Trophoblast cell (in vitro differentiated cells and primary cell): ENCODE measurements around the gene MMP3.

Experiments
- DNase-seq, 2 donors: peaks; one replicate each; pipeline ENCODE4 v3.0.0-alpha.2; 2016
- H2AFZ ChIP-seq: 2 replicates; pipeline ENCODE4 v1.6.1; 2013; ENCODE audit warnings: low read length, moderate library complexity, mild to moderate bottlenecking; ENCODE audit not compliant: insufficient read depth, poor library complexity
- H2AK5ac ChIP-seq: 2 replicates; pipeline ENCODE4 v1.6.1; 2013; ENCODE audit warnings: mild to moderate bottlenecking, low read length
- H2BK120ac ChIP-seq: 2 replicates; pipeline ENCODE4 v1.6.1; 2013; ENCODE audit warnings: low read length, mild to moderate bottlenecking, moderate library complexity; ENCODE audit not compliant: insufficient read depth, poor library complexity
- H2BK12ac ChIP-seq: 2 replicates; pipeline ENCODE4 v1.6.1; 2013; ENCODE audit warnings: mild to moderate bottlenecking, low read length, moderate library complexity
- H2BK5ac ChIP-seq: 2 replicates; pipeline ENCODE4 v1.6.1; 2013; ENCODE audit warnings: low read length, low read depth, moderate library complexity, mild to moderate bottlenecking; ENCODE audit not compliant: poor library complexity
- H3K14ac ChIP-seq: 2 replicates; pipeline ENCODE4 v1.6.1; 2013; ENCODE audit warnings: mild to moderate bottlenecking, low read length
- H3K18ac ChIP-seq: 2 replicates; pipeline ENCODE4 v1.6.1; 2013; ENCODE audit warnings: mild to moderate bottlenecking, low read length
- H3K23ac ChIP-seq: 2 replicates; pipeline ENCODE4 v1.6.1; 2013; ENCODE audit warnings: low read length
- H3K27ac ChIP-seq: 2 replicates; pipeline ENCODE4 v1.5.1; 2013; ENCODE audit warnings: low read depth, mild to moderate bottlenecking, inconsistent platforms, low read length, moderate library complexity
- H3K27me3 ChIP-seq: 2 replicates; pipeline ENCODE4 v1.6.1; 2013; ENCODE audit warnings: inconsistent platforms, mild to moderate bottlenecking, low read length, moderate library complexity; ENCODE audit not compliant: insufficient read depth
- H3K36me3 ChIP-seq, 2 experiments: 1 replicate in 1 of 2; 2 replicates in 1 of 2; pipeline ENCODE4 v1.6.1; 2013; ENCODE audit warnings: low read length in 2 of 2, mild to moderate bottlenecking in 2 of 2, moderate library complexity in 1 of 2; ENCODE audit not compliant: insufficient read depth in 2 of 2, control insufficient read depth in 1 of 2
- H3K4ac ChIP-seq: 2 replicates; pipeline ENCODE4 v1.6.1; 2013; ENCODE audit warnings: low read depth, mild to moderate bottlenecking, low read length, moderate library complexity
- H3K4me1 ChIP-seq, 2 experiments: 1 replicate in 1 of 2; 2 replicates in 1 of 2; pipeline ENCODE4 v1.6.1; 2013; ENCODE audit warnings: low read length in 2 of 2, mild to moderate bottlenecking in 2 of 2, moderate library complexity in 1 of 2; ENCODE audit not compliant: insufficient read depth in 2 of 2, control insufficient read depth in 1 of 2
- H3K4me2 ChIP-seq: 2 replicates; pipeline ENCODE4 v1.6.1; 2013; ENCODE audit warnings: inconsistent platforms, mild to moderate bottlenecking, low read length, moderate library complexity
- H3K4me3 ChIP-seq: 2 replicates; pipeline ENCODE4 v1.5.1; 2013; ENCODE audit warnings: mild to moderate bottlenecking, low read depth, low read length, inconsistent platforms
- H3K79me1 ChIP-seq: one replicate; pipeline ENCODE4 v1.6.1; 2013; ENCODE audit warnings: low read length
- H3K79me2 ChIP-seq: 2 replicates; pipeline ENCODE4 v1.6.1; 2013; ENCODE audit warnings: low read length, mild to moderate bottlenecking; ENCODE audit not compliant: control insufficient read depth, insufficient read depth, poor library complexity
- H3K9ac ChIP-seq: 2 replicates; pipeline ENCODE4 v1.6.1; 2013; ENCODE audit warnings: mild to moderate bottlenecking, low read length
- H3K9me3 ChIP-seq: 2 replicates; pipeline ENCODE4 v1.6.1; 2013; ENCODE audit warnings: low read depth, mild to moderate bottlenecking, control low read depth, inconsistent platforms, low read length; ENCODE audit not compliant: insufficient read depth
- H4K12ac ChIP-seq: 2 replicates; pipeline ENCODE4 v1.6.1; 2013; ENCODE audit warnings: low read depth, mild to moderate bottlenecking, low read length, moderate library complexity
- H4K8ac ChIP-seq: 2 replicates; pipeline ENCODE4 v1.6.1; 2013; ENCODE audit warnings: low read depth, mild to moderate bottlenecking, low read length, moderate library complexity
- H4K91ac ChIP-seq: one replicate; pipeline ENCODE4 v1.6.1; 2013; ENCODE audit warnings: low read depth, mild to moderate bottlenecking, low read length, moderate library complexity
- WGBS: extraction: QIAGEN DNeasy Blood & Tissue Kit; methylation state at CpG from one replicate; pipeline ENCODE4 v1.1.7; 2013; ENCODE audit warnings: missing lambda C conversion rate; ENCODE audit not compliant: insufficient read length, insufficient coverage; ENCODE audit errors: extremely low coverage; 5-methylcytosine and 5-hydroxymethylcytosine counted together

Gene MMP3

GRCh38 chr11:102800767-102801166 lies 42.6 kb downstream of the MMP3 start:
- H3K9ac ChIP-seq = no peak overlapping the region
- H3K23ac ChIP-seq = no peak overlapping the region
- H3K4ac ChIP-seq = no peak overlapping the region
- no peaks in the 10 kb centered on the region for H3K27me3 ChIP-seq
- no peak overlapping the region for H3K27ac ChIP-seq
- H3K79me1 ChIP-seq = no peaks in the 10 kb centered on the region
- no peak overlapping the region for H2AK5ac ChIP-seq
- no peak for DNase-seq
- no peak overlapping the region for H3K4me2 ChIP-seq
- no peak overlapping the region for H3K18ac ChIP-seq
- H3K79me2 ChIP-seq = no peaks in the 10 kb centered on the region
- no peaks in the 10 kb centered on the region for H3K36me3 ChIP-seq
- H3K9me3 ChIP-seq = no peaks in the 10 kb centered on the region
- no peak overlapping the region for H2BK120ac ChIP-seq
- no peak overlapping the region for H4K8ac ChIP-seq
- H2BK12ac ChIP-seq = no peak overlapping the region
- H3K4me3 ChIP-seq = no peak overlapping the region
- WGBS = no CpG with 5 or more reads among the region's 4 CpGs
- no peak overlapping the region for H2AFZ ChIP-seq
- H2BK5ac ChIP-seq = no peak overlapping the region
- no peak overlapping the region for H4K12ac ChIP-seq
- H3K4me1 ChIP-seq = no peaks in the 10 kb centered on the region
- H3K14ac ChIP-seq = no peak overlapping the region
- no peak overlapping the region for H4K91ac ChIP-seq

GRCh38 chr11:102799681-102800340 lies 43.6 kb downstream of the MMP3 start:
- H3K27ac ChIP-seq = no peak overlapping the region
- H3K23ac ChIP-seq = no peak overlapping the region
- no peak overlapping the region for H2BK5ac ChIP-seq
- H3K4me1 ChIP-seq = no peaks in the 10 kb centered on the region
- H3K14ac ChIP-seq = no peak overlapping the region
- H2AK5ac ChIP-seq = no peak overlapping the region
- no peaks in the 10 kb centered on the region for H3K9me3 ChIP-seq
- no peak overlapping the region for H4K91ac ChIP-seq
- no peak overlapping the region for H4K8ac ChIP-seq
- no peaks in the 10 kb centered on the region for H3K79me1 ChIP-seq
- H3K79me2 ChIP-seq = no peaks in the 10 kb centered on the region
- no peak overlapping the region for H3K18ac ChIP-seq
- no peak overlapping the region for H4K12ac ChIP-seq
- no peak overlapping the region for H2BK12ac ChIP-seq
- H3K4me3 ChIP-seq = no peak overlapping the region
- DNase-seq = no peak
- H3K4ac ChIP-seq = no peak overlapping the region
- no peaks in the 10 kb centered on the region for H3K27me3 ChIP-seq
- no peak overlapping the region for H3K4me2 ChIP-seq
- H2BK120ac ChIP-seq = no peak overlapping the region
- no peak overlapping the region for H3K9ac ChIP-seq
- H2AFZ ChIP-seq = no peak overlapping the region
- WGBS = no CpG with 5 or more reads among the region's 6 CpGs
- H3K36me3 ChIP-seq = no peaks in the 10 kb centered on the region

- H4K91ac ChIP-seq = no peak within 1 kb of the TSS
- H2BK5ac ChIP-seq = no peak within 1 kb of the TSS
- no peak within 1 kb of the TSS for H2AFZ ChIP-seq
- no peaks in the 10 kb centered on the region for H3K4me1 ChIP-seq
- no peaks in the 10 kb centered on the region for H3K79me1 ChIP-seq
- no peak within 1 kb of the TSS for H3K9ac ChIP-seq
- no CpG with 5 or more reads among the region's 7 CpGs for WGBS
- H4K12ac ChIP-seq = no peak within 1 kb of the TSS
- H3K18ac ChIP-seq = no peak within 1 kb of the TSS
- no peaks in the 10 kb centered on the region for H3K27me3 ChIP-seq
- H3K79me2 ChIP-seq = no peaks in the 10 kb centered on the region
- no peak within 1 kb of the TSS for H2BK12ac ChIP-seq
- H2AK5ac ChIP-seq = no peak within 1 kb of the TSS
- no peak within 1 kb of the TSS for H4K8ac ChIP-seq
- DNase-seq = no peak
- H3K36me3 ChIP-seq = no peaks in the 10 kb centered on the region
- no peak within 1 kb of the TSS for H3K23ac ChIP-seq
- H3K4me2 ChIP-seq = no peak within 1 kb of the TSS
- no peak within 1 kb of the TSS for H3K4ac ChIP-seq
- H3K27ac ChIP-seq = no peak within 1 kb of the TSS
- no peak within 1 kb of the TSS for H3K14ac ChIP-seq
- H3K4me3 ChIP-seq = no peak within 1 kb of the TSS
- H2BK120ac ChIP-seq = no peak within 1 kb of the TSS
- H3K9me3 ChIP-seq = no peaks in the 10 kb centered on the region
These were observed 45.2 kb downstream of the MMP3 start, which contains the start of gene MMP1 for GRCh38 chr11:102798012-102798746. Gene MMP1, minus strand, starts transcription at chr11:102798160. Its CDS starts 68 bp downstream, at chr11:102798092.

GRCh38 chr11:102794382-102794781 lies 49.0 kb downstream of the MMP3 start:
- no peaks in the 10 kb centered on the region for H3K4me1 ChIP-seq
- no peaks in the 10 kb centered on the region for H3K79me2 ChIP-seq
- H3K14ac ChIP-seq = no peak overlapping the region
- no peak overlapping the region for H4K91ac ChIP-seq
- H3K27ac ChIP-seq = no peak overlapping the region
- DNase-seq = peak; percentile 19 to 40
- H4K8ac ChIP-seq = no peak overlapping the region
- H3K36me3 ChIP-seq = no peaks in the 10 kb centered on the region
- H2BK5ac ChIP-seq = no peak overlapping the region
- no peak overlapping the region for H3K4ac ChIP-seq
- H2BK120ac ChIP-seq = no peak overlapping the region
- H2AK5ac ChIP-seq = no peak overlapping the region
- H3K4me3 ChIP-seq = no peak overlapping the region
- H3K9ac ChIP-seq = no peak overlapping the region
- H3K23ac ChIP-seq = no peak overlapping the region
- H3K4me2 ChIP-seq = no peak overlapping the region
- no peak overlapping the region for H3K18ac ChIP-seq
- H4K12ac ChIP-seq = no peak overlapping the region
- H2AFZ ChIP-seq = no peak overlapping the region
- H2BK12ac ChIP-seq = no peak overlapping the region
- no peaks in the 10 kb centered on the region for H3K27me3 ChIP-seq
- H3K79me1 ChIP-seq = no peaks in the 10 kb centered on the region
- H3K9me3 ChIP-seq = no peaks in the 10 kb centered on the region
